BJ (cell line): Measurements from ENCODE around the gene MDK. TPM values are rescaled to one million over a fixed set of nuclear protein-coding genes. Genes with fewer than 3 reads are reported as not detected.

ENCODE experiments used
- CTCF ChIA-PET: fragments of 350-600 bp; formaldehyde crosslinking; extraction: SDS; loops from one replicate; lab custom pipeline; 2021; ENCODE audit warnings: antibody characterized with exemption, inconsistent platforms; lab: Yijun Ruan, JAX
- POLR2A ChIA-PET: fragments of 300-600 bp; sonication (Branson Sonifier 250); formaldehyde crosslinking; extraction: SDS; loops from one replicate; lab custom pipeline; 2021; ENCODE audit warnings: antibody characterized with exemption; lab: Charles Lee
- DNase-seq: peaks from one replicate; pipeline ENCODE4 v3.0.0-alpha.2; 2011; ENCODE audit warnings: low read depth
- H3K27me3 ChIP-seq: 2 replicates; pipeline ENCODE4 v1.6.0; 2011; ENCODE audit warnings: low read length; ENCODE audit not compliant: control insufficient read depth, insufficient read depth
- H3K36me3 ChIP-seq: 2 replicates; pipeline ENCODE4 v1.5.1; 2011; ENCODE audit warnings: low read length; ENCODE audit not compliant: control insufficient read depth, insufficient read depth
- H3K4me3 ChIP-seq: 2 replicates; pipeline ENCODE4 v1.5.1; 2011; ENCODE audit warnings: low read depth, mild to moderate bottlenecking, control low read depth, low read length
- polyA plus RNA-seq: library from polyadenylated mRNA; depleted of rRNA; stranded (reverse); fragments of >200 nt; gene quantifications from 2 replicates; pipeline ENCODE4 v1.2.3, GENCODE V29; 2011
- TF ChIP-seq, protein P1 (sequence below): IDR thresholded peaks from 2 replicates; pipeline ENCODE4 v1.5.1; 2011; ENCODE audit warnings: low read depth, mild to moderate bottlenecking, control low read depth, inconsistent platforms, low read length, moderate library complexity; ENCODE audit not compliant: insufficient read depth

MDK gene
- polyA plus RNA-seq, 1 experiment = 91.9 TPM

DNA sequence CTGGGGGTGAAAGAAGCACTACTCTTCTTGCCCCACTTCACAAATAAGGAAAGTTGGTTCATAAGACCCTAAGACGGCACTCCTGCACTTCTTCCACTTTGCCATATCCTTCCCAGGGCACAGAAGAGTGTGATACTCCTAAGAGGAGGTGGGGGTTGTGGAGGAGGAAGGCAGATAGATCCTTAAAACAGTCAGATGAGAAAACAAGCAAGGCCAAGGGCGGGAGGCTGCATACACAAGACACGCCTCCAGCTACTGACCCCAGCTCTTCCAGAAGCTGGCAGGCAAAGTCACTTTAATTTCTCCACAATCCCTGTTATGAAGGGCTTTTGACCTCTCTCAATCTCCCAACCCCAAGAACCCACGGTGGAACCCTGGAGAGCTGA, 11.8 kb downstream of the MDK start:
- Histone ChIP-seq H3K27me3 (peaks cover 20% of the 10 kb centered on the region), H3K4me3 (no peak overlapping the region), H3K36me3 (peaks cover 13% of the 10 kb centered on the region)
- DNase-seq = no peak
- ChIA-PET CTCF (interaction anchor here (0.7 to 7.2 kb wide), 7 partner anchors 8 to 149 kb away, joined by 3 to 81 read pairs (median 12); no protein-coding TSS in a partner anchor), POLR2A (no interaction called here)
- TF ChIP-seq, protein P1, sequence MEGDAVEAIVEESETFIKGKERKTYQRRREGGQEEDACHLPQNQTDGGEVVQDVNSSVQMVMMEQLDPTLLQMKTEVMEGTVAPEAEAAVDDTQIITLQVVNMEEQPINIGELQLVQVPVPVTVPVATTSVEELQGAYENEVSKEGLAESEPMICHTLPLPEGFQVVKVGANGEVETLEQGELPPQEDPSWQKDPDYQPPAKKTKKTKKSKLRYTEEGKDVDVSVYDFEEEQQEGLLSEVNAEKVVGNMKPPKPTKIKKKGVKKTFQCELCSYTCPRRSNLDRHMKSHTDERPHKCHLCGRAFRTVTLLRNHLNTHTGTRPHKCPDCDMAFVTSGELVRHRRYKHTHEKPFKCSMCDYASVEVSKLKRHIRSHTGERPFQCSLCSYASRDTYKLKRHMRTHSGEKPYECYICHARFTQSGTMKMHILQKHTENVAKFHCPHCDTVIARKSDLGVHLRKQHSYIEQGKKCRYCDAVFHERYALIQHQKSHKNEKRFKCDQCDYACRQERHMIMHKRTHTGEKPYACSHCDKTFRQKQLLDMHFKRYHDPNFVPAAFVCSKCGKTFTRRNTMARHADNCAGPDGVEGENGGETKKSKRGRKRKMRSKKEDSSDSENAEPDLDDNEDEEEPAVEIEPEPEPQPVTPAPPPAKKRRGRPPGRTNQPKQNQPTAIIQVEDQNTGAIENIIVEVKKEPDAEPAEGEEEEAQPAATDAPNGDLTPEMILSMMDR = no peak

DNA sequence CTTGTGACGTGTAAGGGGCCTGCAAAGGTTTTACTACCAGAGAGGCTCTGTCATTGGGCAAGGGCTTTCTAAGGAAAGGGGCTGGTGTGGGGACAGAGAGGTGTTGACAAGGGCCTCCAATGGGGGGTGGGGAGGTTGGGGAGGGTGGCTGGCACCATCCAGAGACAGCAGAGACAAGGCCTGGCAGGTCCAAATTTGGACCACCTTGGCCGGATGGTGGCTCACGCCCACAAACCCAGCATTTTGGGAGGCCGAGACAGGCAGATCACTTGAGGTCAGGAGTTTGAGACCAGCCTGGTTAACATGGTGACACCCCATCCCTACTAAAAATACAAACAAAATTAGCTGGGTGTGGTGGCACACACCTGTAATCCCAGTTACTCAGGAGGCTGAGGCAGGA, 12.3 kb downstream of the MDK start:
- no peak overlapping the region for H3K4me3 ChIP-seq
- TF ChIP-seq, protein P1 = no peak
- H3K27me3 ChIP-seq = peaks cover 16% of the 10 kb centered on the region
- peaks cover 13% of the 10 kb centered on the region for H3K36me3 ChIP-seq
- POLR2A ChIA-PET = no interaction called here
- no peak for DNase-seq
- CTCF ChIA-PET = interaction anchor here (1.2 to 2.9 kb wide), 3 partner anchors 8 to 42 kb away, joined by 3 to 12 read pairs (median 7); no protein-coding TSS in a partner anchor

DNA sequence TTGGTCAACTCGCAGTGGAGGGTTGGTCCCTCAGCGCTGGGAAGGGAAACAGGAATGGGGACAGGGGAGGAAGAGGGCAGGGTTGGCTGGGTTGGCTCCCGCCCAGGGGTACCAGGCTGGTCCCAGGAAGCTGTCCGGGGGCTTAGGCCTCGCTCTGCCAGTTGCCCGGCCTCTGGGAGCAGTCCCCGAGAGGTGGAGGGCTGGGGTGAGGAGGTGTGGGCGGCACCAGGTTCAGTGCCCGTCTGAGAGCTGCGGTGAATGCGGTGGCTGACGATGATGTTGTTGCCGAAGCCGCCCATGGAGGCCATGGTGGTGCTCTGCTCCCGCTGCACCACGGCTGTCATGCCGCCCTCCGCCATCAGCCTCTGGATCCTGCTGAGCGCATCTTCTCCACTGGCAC, 16.1 kb downstream of the MDK start:
- Histone ChIP-seq H3K27me3 (no peaks in the 10 kb centered on the region), H3K4me3 (no peak overlapping the region), H3K36me3 (peaks cover 17% of the 10 kb centered on the region)
- ChIA-PET CTCF (interaction anchor here (1.7 to 2.5 kb wide), 2 partner anchors 9 to 12 kb away, joined by 5 to 6 read pairs; no protein-coding TSS in a partner anchor), POLR2A (no interaction called here)
- TF ChIP-seq, protein P1 = no peak
- DNase-seq = no peak

DNA sequence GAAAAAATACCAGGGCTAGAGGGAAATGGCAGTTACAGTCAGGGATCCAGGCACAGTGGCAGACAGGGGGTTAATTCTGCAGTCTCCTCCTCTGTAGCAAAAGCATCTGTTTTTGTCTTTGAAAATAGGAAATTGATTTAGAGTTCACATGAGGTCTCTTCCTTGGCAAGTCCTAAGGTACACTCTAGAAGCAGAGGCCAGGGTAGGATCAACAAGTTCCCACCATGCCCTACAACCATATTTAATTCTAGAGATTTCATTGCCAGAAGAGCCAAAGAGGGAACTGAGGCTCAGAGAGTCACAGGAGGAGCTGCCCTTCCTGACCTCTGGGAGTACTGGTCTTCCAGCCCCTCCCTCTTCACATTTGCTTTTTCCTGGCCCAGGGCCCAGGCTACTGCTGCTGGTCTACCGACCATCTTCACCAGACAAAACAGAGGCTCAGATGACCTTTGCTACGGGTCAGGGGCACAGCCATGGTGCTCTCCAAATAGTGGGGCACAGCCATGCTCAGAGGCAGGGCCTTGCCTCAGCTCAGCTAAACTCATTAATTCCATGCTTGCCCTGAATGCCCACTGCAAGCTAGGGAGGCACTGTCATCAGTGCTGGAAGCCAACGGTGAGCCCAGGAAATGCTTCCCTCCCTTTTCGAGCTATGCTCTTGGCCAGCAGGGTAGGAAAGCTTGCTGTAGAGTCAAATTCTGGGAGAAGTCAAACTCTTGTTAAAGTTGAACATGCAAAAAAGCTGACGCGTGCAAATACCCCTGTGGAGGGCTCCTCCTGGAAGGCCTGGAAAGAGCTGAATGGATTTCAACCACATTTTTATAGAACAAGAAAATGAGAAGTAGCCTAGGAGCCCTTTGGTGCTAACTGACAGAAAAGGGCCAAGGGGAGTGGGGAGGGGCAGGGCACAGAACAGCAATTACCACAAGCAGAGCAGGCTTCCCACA, 21.8 kb downstream of the MDK start:
- Histone ChIP-seq H3K27me3 (no peaks in the 10 kb centered on the region), H3K36me3 (peaks cover 15% of the 10 kb centered on the region), H3K4me3 (no peak overlapping the region)
- no peak for DNase-seq
- ChIA-PET CTCF (interaction anchor here (1.0 to 4.4 kb wide), 2 partner anchors 14 to 20 kb away, joined by 4 to 15 read pairs; no protein-coding TSS in a partner anchor), POLR2A (no interaction called here)
- TF ChIP-seq, protein P1 = no peak

DNA sequence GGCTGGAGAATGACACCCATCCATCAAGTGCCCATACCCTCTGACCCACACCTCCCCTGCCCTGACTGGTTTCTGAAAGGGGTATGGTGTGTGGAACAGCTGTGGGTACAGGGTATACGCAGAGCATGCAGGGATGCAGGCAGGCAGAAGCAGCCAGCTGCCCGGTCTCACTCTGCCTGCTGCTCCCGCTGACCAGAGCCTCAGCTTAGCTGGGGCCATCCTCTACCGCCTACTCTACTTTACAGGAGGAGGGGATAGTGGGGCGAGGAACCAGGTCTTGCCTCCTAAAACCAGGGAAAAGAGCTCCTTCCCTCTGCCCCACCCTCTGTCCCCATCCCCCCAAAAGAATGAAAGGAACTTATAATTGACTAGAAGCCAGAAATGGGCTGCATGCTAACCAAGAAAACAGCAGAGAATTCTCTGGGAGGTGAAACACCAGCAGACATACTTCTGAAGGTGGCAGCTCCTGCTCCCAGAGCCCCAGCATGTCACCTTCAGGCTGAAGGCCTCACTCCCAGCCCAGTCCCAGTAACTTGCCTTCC, 23.1 kb downstream of the MDK start:
- TF ChIP-seq, protein P1 = no peak
- POLR2A ChIA-PET = no interaction called here
- no peak for DNase-seq
- CTCF ChIA-PET = interaction anchor here (0.8 to 4.4 kb wide), 4 partner anchors 12 to 41 kb away, joined by 3 to 18 read pairs (median 11); partner anchors contain the start of gene CHRM4
- Histone ChIP-seq H3K36me3 (peaks cover 19% of the 10 kb centered on the region), H3K27me3 (no peaks in the 10 kb centered on the region), H3K4me3 (no peak overlapping the region)
